Loucy (cell line): ENCODE measurements around the gene PDE11A.

Source experiments
- EZH2phosphoT487 ChIP-seq: fragments of 200-600 bp; IDR thresholded peaks from 2 replicates; pipeline ENCODE4 v1.6.1; 2018; ENCODE audit warnings: antibody characterized with exemption, mild to moderate bottlenecking, moderate library complexity, borderline replicate concordance
- TF ChIP-seq, protein P1 (sequence below): fragments of 200-600 bp; sonication (generic); conservative IDR thresholded peaks from 2 replicates; pipeline ENCODE4 v1.5.1; 2014; ENCODE audit warnings: mild to moderate bottlenecking, antibody characterized with exemption, low read length

DNA sequence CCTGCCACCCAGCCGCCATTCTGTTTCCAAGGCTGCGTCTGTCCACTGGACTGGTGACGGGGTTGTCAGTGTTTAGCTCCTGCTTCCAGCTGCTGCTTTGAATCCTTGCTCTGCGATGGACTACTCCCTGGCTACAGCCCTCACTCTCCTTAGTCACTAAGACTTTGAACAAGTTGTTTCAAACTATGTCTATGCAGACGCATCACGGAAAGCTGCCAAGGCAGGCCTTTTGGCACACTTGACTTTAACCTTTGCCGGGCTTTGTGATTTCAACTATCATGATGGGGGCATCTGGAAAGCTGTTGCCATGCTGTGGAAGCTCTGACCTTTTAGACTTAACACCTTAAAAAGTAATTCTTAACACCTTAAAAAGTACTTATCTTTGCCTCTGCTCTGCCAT is 54.4 kb downstream of the PDE11A start:
- TF ChIP-seq, protein P1, sequence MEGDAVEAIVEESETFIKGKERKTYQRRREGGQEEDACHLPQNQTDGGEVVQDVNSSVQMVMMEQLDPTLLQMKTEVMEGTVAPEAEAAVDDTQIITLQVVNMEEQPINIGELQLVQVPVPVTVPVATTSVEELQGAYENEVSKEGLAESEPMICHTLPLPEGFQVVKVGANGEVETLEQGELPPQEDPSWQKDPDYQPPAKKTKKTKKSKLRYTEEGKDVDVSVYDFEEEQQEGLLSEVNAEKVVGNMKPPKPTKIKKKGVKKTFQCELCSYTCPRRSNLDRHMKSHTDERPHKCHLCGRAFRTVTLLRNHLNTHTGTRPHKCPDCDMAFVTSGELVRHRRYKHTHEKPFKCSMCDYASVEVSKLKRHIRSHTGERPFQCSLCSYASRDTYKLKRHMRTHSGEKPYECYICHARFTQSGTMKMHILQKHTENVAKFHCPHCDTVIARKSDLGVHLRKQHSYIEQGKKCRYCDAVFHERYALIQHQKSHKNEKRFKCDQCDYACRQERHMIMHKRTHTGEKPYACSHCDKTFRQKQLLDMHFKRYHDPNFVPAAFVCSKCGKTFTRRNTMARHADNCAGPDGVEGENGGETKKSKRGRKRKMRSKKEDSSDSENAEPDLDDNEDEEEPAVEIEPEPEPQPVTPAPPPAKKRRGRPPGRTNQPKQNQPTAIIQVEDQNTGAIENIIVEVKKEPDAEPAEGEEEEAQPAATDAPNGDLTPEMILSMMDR: no peak
- no peak for TF ChIP-seq EZH2phosphoT487
